ENCODE measurements around the gene ZNF283. TPM values are rescaled to one million over a fixed set of nuclear protein-coding genes. Genes with fewer than 3 reads are reported as not detected.

Gene ZNF283
- total and polyA plus RNA-seq, 9 of the 15 experiments (the other 6 are each of a cell fraction or from before 2014, with no cell fraction given): 6.0 to 19.5 (median 9.8) TPM

DNA sequence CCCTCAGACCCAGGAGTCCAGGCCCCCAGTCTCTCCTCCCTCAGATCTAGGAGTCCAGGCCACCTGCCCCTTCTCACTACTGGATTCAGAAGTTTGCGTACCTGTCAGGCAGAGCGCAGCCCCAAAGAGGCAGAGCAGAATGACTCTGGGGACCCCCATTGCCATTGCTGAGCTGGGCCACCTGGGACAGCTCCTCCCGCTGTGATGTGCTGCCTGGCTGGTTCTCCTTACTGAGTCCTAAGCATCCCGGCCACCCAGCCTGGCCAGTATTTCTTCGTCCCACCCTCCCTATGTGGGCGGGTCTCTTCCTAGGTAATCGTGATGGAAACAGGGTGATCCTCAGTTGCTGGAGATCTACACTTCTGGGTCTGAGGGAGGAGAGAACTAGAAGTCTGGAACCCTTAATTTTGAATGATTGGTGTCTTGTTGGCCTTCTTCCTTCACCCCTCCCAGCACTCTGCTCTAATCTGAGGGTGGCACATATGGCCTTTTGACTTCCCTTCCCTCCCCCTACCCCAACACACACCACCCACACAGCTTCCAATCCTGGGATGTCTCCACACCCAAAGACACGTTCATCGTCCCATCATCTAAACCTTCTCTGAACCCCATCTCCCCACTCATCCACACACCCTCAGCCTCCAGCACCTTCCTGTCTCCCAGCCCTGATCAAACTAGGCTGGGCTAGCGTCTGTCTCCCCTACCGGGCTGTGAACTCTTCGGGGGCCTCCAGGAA is 24.7 kb upstream of the ZNF283 start, which contains the start of gene LYPD5:
TSS of gene LYPD5 (minus strand) at position 232 of the 736 bp plus-strand sequence. CDS start at position 165, 67 bp downstream.
- peaks cover 0 to 22% of the 10 kb centered on the region in 2 experiments; a peak in 4 of 5 replicates for H3K4me1 ChIP-seq (replicated peaks in 1 of 2; ENCODE audit: control insufficient read depth in 2 of 2, insufficient read depth in 2 of 2, low read length in 2 of 2)
- H3K36me3 ChIP-seq (ENCODE audit: control insufficient read depth, insufficient read depth, low read length): no peaks in the 10 kb centered on the region
- no peaks in the 10 kb centered on the region for H3K79me2 ChIP-seq (ENCODE audit: control insufficient read depth, insufficient read depth, low read length)
- in situ Hi-C loops (cut with MboI) (no loop called here), intact Hi-C loops (cut with micrococcal nuclease) (no loop called here)
- ChIA-PET CTCF (ENCODE audit: low intra/inter-chr PET ratio) (no interaction called here), POLR2A (no interaction called here)
- no TSS peak for BruUV-seq (replicated peaks)
- H3K9ac ChIP-seq (ENCODE audit: insufficient read depth in 1 of 2, low read depth in 2 of 2, low read length in 2 of 2): peak within 1 kb of the TSS in 1 of 2 experiments; percentile 37; a peak in 1 of 4 replicates
- no peaks in the 10 kb centered on the region; the same call in 1 of the 2 replicates for H4K20me1 ChIP-seq (replicated peaks; ENCODE audit: control insufficient read depth, insufficient read depth, low read length)
- H3K4me2 ChIP-seq (ENCODE audit: insufficient read depth, low read length): no peak within 1 kb of the TSS
- no peak within 1 kb of the TSS for H3K27ac ChIP-seq (ENCODE audit: extremely low read depth, low read depth, low read length)
- H3K27me3 ChIP-seq (ENCODE audit: control insufficient read depth in 2 of 2, insufficient read depth in 2 of 2, low read length in 2 of 2): peaks cover 0 to 6% of the 10 kb centered on the region in 2 experiments; a peak in 2 of 5 replicates
- H3K9me1 ChIP-seq (ENCODE audit: control insufficient read depth, insufficient read depth, low read length): no peaks in the 10 kb centered on the region
- 15% methylated on average over 12 of the region's 12 CpGs for WGBS (ENCODE audit: insufficient coverage, low coverage, missing lambda C conversion rate)
- H3K9me3 ChIP-seq (replicated peaks; ENCODE audit: control insufficient read depth, insufficient read depth, low read depth, low read length): no peaks in the 10 kb centered on the region
- 0 out of 2 replicates have a peak within 1 kb of the TSS, but pooled peaks have one; percentile 41 for H2AFZ ChIP-seq (ENCODE audit: low read depth, low read length)
- no peak for ATAC-seq
- FAIRE-seq: no peak
- no peak within 1 kb of the TSS for H3K4me3 ChIP-seq
- DNase-seq (ENCODE audit: extremely low read depth in 1 of 4, low spot score in 3 of 4): no peak
- peak; percentile 29; the same call in 1 of the 2 replicates for TF ChIP-seq EGR1 (conservative IDR thresholded peaks at IDR 0.05)
- TF ChIP-seq, protein P1, sequence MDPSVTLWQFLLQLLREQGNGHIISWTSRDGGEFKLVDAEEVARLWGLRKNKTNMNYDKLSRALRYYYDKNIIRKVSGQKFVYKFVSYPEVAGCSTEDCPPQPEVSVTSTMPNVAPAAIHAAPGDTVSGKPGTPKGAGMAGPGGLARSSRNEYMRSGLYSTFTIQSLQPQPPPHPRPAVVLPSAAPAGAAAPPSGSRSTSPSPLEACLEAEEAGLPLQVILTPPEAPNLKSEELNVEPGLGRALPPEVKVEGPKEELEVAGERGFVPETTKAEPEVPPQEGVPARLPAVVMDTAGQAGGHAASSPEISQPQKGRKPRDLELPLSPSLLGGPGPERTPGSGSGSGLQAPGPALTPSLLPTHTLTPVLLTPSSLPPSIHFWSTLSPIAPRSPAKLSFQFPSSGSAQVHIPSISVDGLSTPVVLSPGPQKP (CRISPR knock-in tag; IDR thresholded peaks at IDR 0.05): no peak
- no peak for TF ChIP-seq CEBPG (CRISPR knock-in tag; IDR thresholded peaks at IDR 0.05)
- TF ChIP-seq CEBPG (tag; conservative IDR thresholded peaks at IDR 0.05 in 1 of 2, IDR thresholded peaks at IDR 0.05 in 1 of 2): no peak
- TF ChIP-seq CBX3 (IDR thresholded peaks at IDR 0.05; ENCODE audit: borderline replicate concordance in 1 of 2, low read length in 2 of 2): no peak
- TF ChIP-seq SP1 (CRISPR knock-in tag; IDR thresholded peaks at IDR 0.05): no peak
- no peak for TF ChIP-seq HMG20A (CRISPR knock-in tag; conservative IDR thresholded peaks at IDR 0.05)
- TF ChIP-seq ZNF507 (tag; conservative IDR thresholded peaks at IDR 0.05): no peak
- TF ChIP-seq, protein P2, sequence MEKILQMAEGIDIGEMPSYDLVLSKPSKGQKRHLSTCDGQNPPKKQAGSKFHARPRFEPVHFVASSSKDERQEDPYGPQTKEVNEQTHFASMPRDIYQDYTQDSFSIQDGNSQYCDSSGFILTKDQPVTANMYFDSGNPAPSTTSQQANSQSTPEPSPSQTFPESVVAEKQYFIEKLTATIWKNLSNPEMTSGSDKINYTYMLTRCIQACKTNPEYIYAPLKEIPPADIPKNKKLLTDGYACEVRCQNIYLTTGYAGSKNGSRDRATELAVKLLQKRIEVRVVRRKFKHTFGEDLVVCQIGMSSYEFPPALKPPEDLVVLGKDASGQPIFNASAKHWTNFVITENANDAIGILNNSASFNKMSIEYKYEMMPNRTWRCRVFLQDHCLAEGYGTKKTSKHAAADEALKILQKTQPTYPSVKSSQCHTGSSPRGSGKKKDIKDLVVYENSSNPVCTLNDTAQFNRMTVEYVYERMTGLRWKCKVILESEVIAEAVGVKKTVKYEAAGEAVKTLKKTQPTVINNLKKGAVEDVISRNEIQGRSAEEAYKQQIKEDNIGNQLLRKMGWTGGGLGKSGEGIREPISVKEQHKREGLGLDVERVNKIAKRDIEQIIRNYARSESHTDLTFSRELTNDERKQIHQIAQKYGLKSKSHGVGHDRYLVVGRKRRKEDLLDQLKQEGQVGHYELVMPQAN (IDR thresholded peaks at IDR 0.05; ENCODE audit: borderline replicate concordance): no peak
- no peak for TF ChIP-seq BMI1 (IDR thresholded peaks at IDR 0.05; ENCODE audit: low read length)
- no peak for TF ChIP-seq ZNF184 (CRISPR knock-in tag; IDR thresholded peaks at IDR 0.05)
- TF ChIP-seq RFX7 (CRISPR knock-in tag; IDR thresholded peaks at IDR 0.05): no peak

All from K562 (cell line).